SU-DHL-6 (cell line): ENCODE data around the gene R3HDM2.
"Not testable (repeated sequence)": the region's sequence is repeated elsewhere in the genome, so short reads cannot be mapped to it uniquely, and the experiment has no call there.

ENCODE experiments used
- H2AFZ ChIP-seq: fragments of 200-600 bp; sonication (generic); 2 replicates; pipeline ENCODE4 v1.6.1; 2014; ENCODE audit warnings: low read depth, mild to moderate bottlenecking, moderate library complexity, mixed read lengths, antibody characterized with exemption, low read length; ENCODE audit not compliant: severe bottlenecking
- H3F3A ChIP-seq: fragments of 200-600 bp; shearing (Covaris generic); 2 replicates; pipeline ENCODE4 v1.6.0; 2016; ENCODE audit warnings: antibody characterized with exemption, mild to moderate bottlenecking; ENCODE audit not compliant: insufficient read depth
- H3K27ac ChIP-seq: fragments of 200-600 bp; sonication (generic); 2 replicates; pipeline ENCODE4 v1.5.1; 2016; ENCODE audit warnings: low read depth, mild to moderate bottlenecking, low read length, moderate library complexity, mixed read lengths
- H3K27me3 ChIP-seq: fragments of 200-600 bp; sonication (generic), shearing (Covaris generic); 2 replicates; pipeline ENCODE4 v1.6.0; 2014; ENCODE audit warnings: mild to moderate bottlenecking, low read length
- H3K36me3 ChIP-seq: fragments of 200-600 bp; sonication (generic); 2 replicates; pipeline ENCODE4 v1.6.1; 2014; ENCODE audit warnings: mild to moderate bottlenecking, low read length, mixed read lengths
- H3K4me2 ChIP-seq: fragments of 300-600, 200-600 bp; shearing (Covaris generic), sonication (generic); 2 replicates; pipeline ENCODE4 v1.6.0; 2014; ENCODE audit warnings: low read length, low read depth, mild to moderate bottlenecking; ENCODE audit not compliant: poor library complexity, severe bottlenecking
- H3K4me3 ChIP-seq: fragments of 200-600 bp; sonication (generic); 2 replicates; pipeline ENCODE4 v1.5.1; 2014; ENCODE audit warnings: antibody characterized with exemption, low read length, mild to moderate bottlenecking, mixed read lengths; ENCODE audit not compliant: insufficient read depth, poor library complexity, severe bottlenecking
- H3K79me2 ChIP-seq: fragments of 200-600 bp; sonication (generic); 2 replicates; pipeline ENCODE4 v1.6.1; 2014; ENCODE audit warnings: mild to moderate bottlenecking, low read length, moderate library complexity; ENCODE audit not compliant: insufficient read depth
- H3K9ac ChIP-seq: fragments of 200-600 bp; sonication (generic); 2 replicates; pipeline ENCODE4 v1.7.0; 2014; ENCODE audit warnings: mild to moderate bottlenecking, low read length
- H3K9me2 ChIP-seq: fragments of 200-600 bp; sonication (generic); replicated peaks from 2 replicates; pipeline ENCODE4 v1.6.1; 2014; ENCODE audit warnings: low read length; ENCODE audit not compliant: insufficient read depth
- H3K9me3 ChIP-seq: fragments of 200-600 bp; sonication (generic); 2 replicates; pipeline ENCODE4 v1.6.1; 2014; ENCODE audit warnings: low read length, mixed read lengths; ENCODE audit not compliant: insufficient read depth
- H4K20me1 ChIP-seq: fragments of 200-600 bp; sonication (generic); 2 replicates; pipeline ENCODE4 v1.6.1; 2014; ENCODE audit warnings: low read depth, mild to moderate bottlenecking, antibody characterized with exemption, low read length, moderate library complexity, mixed read lengths
- CTCF ChIP-seq: fragments of 200-600 bp; sonication (generic); IDR thresholded peaks from one replicate; pipeline ENCODE4 v1.5.1; 2017; ENCODE audit warnings: antibody characterized with exemption, mild to moderate bottlenecking, low read length, moderate library complexity; ENCODE audit not compliant: insufficient read depth, poor library complexity, severe bottlenecking
- EZH2phosphoT487 ChIP-seq: fragments of 200-600 bp; sonication (generic), shearing (Covaris generic); conservative IDR thresholded peaks from 2 replicates; pipeline ENCODE4 v1.6.1; 2018; ENCODE audit warnings: mild to moderate bottlenecking, antibody characterized with exemption, low read length, moderate library complexity, mixed read lengths

Gene R3HDM2

GRCh38 chr12:57444744-57445143 is 13.9 kb upstream of the R3HDM2 start:
- H3K9me2 ChIP-seq, result no peaks in the 10 kb centered on the region
- no peaks in the 10 kb centered on the region for H3K9me3 ChIP-seq
- no peak overlapping the region for H3K4me3 ChIP-seq
- no peak overlapping the region for H3K4me2 ChIP-seq
- TF ChIP-seq EZH2phosphoT487 (no peak), CTCF (no peak)
- H3K79me2 ChIP-seq, result no peaks in the 10 kb centered on the region
- H3F3A ChIP-seq, result peaks cover 7% of the 10 kb centered on the region; the same call in 1 of the 2 replicates
- H3K9ac ChIP-seq, result no peak overlapping the region
- peaks cover 3% of the 10 kb centered on the region; the same call in 1 of the 2 replicates for H3K27me3 ChIP-seq
- no peaks in the 10 kb centered on the region for H3K36me3 ChIP-seq
- no peaks in the 10 kb centered on the region for H4K20me1 ChIP-seq
- no peak overlapping the region for H3K27ac ChIP-seq
- H2AFZ ChIP-seq, result no peak overlapping the region

GRCh38 chr12:57444337-57444736 is 13.5 kb upstream of the R3HDM2 start:
- H3K27ac ChIP-seq, H3K4me3 ChIP-seq, H2AFZ ChIP-seq, H3K9me2 ChIP-seq, H3K79me2 ChIP-seq, H3K36me3 ChIP-seq, H3F3A ChIP-seq, H3K27me3 ChIP-seq, H3K9me3 ChIP-seq, H4K20me1 ChIP-seq, H3K4me2 ChIP-seq, H3K9ac ChIP-seq: not testable (repeated sequence)

- no peaks in the 10 kb centered on the region for H3K36me3 ChIP-seq
- H3K9me3 ChIP-seq, result no peaks in the 10 kb centered on the region
- H3K4me3 ChIP-seq, result no peak overlapping the region
- no peak overlapping the region for H3K9ac ChIP-seq
- no peak overlapping the region for H2AFZ ChIP-seq
- H3F3A ChIP-seq, result peaks cover 7% of the 10 kb centered on the region; the same call in 1 of the 2 replicates
- H3K79me2 ChIP-seq, result no peaks in the 10 kb centered on the region
- peaks cover 3% of the 10 kb centered on the region; the same call in 1 of the 2 replicates for H3K27me3 ChIP-seq
- no peaks in the 10 kb centered on the region for H3K9me2 ChIP-seq
- no peak for TF ChIP-seq CTCF
- TF ChIP-seq EZH2phosphoT487, result no peak
- no peak overlapping the region for H3K4me2 ChIP-seq
- no peak overlapping the region for H3K27ac ChIP-seq
- H4K20me1 ChIP-seq, result no peaks in the 10 kb centered on the region
These were observed 11.1 kb upstream of the R3HDM2 start for GRCh38 chr12:57441846-57442427.

GRCh38 chr12:57441393-57441792 is 10.6 kb upstream of the R3HDM2 start:
- not testable (repeated sequence) for H3F3A ChIP-seq, H3K9me2 ChIP-seq, H2AFZ ChIP-seq, H4K20me1 ChIP-seq, H3K27ac ChIP-seq, H3K9ac ChIP-seq, H3K79me2 ChIP-seq, H3K36me3 ChIP-seq, H3K9me3 ChIP-seq, H3K4me2 ChIP-seq, H3K27me3 ChIP-seq, H3K4me3 ChIP-seq
